ENCODE results near the gene E2F4. TPM values are rescaled to one million over a fixed set of nuclear protein-coding genes. Genes with fewer than 3 reads are reported as not detected.

The E2F4 gene
- total RNA-seq, 1 experiment from 2014 or later = 96.0 TPM

GRCh38 chr16:67154578-67155294, 37.2 kb upstream of the E2F4 start:
- no TSS peak for BruUV-seq (replicated peaks)
- DNase-seq (ENCODE audit: low spot score) = no peak
- intact Hi-C loops (cut with micrococcal nuclease; ENCODE audit: unreplicated experiment) = loop anchor here (1.0 to 10.0 kb wide), 3 partner anchors 177 to 260 kb away; no protein-coding TSS in a partner anchor
- Histone ChIP-seq H3K36me3 (ENCODE audit: insufficient read depth, low read length, poor library complexity, severe bottlenecking) (peaks cover under 1% of the 10 kb centered on the region), H3K4me3 (ENCODE audit: low read depth, low read length, poor library complexity, severe bottlenecking) (peak overlapping the region; percentile 38), H3K27ac (ENCODE audit: low read depth, low read length, poor library complexity, severe bottlenecking) (no peak overlapping the region), H3K9me3 (ENCODE audit: low read depth, low read length, poor library complexity, severe bottlenecking) (no peaks in the 10 kb centered on the region), H3K4me1 (ENCODE audit: insufficient read depth, low read length, poor library complexity, severe bottlenecking) (peaks cover 17% of the 10 kb centered on the region), H3K27me3 (replicated peaks; ENCODE audit: insufficient read depth, low read depth, low read length, poor library complexity) (no peaks in the 10 kb centered on the region)
- POLR2A ChIA-PET (ENCODE audit: low non-redundant PET) = no interaction called here
- TF ChIP-seq EZH2 (IDR thresholded peaks at IDR 0.05; ENCODE audit: borderline replicate concordance, low read depth, low read length, poor library complexity, severe bottlenecking) = no peak
- TF ChIP-seq, protein P1, sequence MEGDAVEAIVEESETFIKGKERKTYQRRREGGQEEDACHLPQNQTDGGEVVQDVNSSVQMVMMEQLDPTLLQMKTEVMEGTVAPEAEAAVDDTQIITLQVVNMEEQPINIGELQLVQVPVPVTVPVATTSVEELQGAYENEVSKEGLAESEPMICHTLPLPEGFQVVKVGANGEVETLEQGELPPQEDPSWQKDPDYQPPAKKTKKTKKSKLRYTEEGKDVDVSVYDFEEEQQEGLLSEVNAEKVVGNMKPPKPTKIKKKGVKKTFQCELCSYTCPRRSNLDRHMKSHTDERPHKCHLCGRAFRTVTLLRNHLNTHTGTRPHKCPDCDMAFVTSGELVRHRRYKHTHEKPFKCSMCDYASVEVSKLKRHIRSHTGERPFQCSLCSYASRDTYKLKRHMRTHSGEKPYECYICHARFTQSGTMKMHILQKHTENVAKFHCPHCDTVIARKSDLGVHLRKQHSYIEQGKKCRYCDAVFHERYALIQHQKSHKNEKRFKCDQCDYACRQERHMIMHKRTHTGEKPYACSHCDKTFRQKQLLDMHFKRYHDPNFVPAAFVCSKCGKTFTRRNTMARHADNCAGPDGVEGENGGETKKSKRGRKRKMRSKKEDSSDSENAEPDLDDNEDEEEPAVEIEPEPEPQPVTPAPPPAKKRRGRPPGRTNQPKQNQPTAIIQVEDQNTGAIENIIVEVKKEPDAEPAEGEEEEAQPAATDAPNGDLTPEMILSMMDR (conservative IDR thresholded peaks at IDR 0.05; ENCODE audit: low read depth, low read length) = no peak
- CTCF ChIA-PET = interaction anchor here (0.5 to 1.5 kb wide), 19 partner anchors 9 to 259 kb away, joined by 3 to 39 read pairs (median 4); partner anchors contain the start of genes CES3 and NOL3

DNA sequence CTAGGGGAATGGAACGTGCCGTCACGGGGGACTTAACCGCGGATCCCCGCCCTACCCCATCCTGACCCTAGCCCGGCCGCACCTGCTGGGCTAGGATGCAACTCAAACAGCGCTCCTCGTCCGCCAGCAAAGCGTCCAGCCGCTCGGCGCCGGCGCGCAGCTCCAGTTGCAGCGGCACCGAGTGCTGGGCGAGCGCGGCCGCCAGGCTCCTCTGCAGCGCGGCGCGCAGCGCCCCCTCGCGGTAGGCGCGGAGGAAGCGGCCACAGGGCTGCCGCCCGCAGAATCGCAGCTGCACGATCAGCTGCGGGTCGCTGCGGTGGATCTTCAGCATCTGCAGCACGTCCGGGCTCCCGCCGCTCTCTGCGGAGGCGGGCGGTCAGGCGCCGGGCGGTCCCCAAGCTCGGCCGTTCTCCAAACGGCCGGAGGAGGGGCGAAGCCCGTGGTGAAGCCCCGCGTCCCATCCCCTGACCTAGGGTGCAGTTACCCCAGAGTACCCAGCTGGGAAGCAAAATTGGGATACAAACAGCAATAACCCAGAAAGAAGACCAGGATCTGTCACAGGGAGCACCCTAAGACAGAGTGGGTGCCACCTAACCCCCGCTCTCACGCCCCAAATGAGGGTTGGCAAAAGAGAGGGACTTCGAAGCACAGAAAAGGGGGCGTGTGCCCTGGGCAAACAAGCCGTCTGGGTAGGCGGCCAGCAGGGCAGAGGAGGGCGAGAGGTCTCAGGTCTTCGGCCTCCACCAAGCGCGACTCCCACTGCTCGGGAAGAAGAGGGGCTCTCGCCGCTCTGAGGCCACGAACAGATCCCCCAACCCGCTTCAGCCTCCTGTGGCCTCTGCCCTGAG, 36.4 kb upstream of the E2F4 start:
- Histone ChIP-seq H3K9me3 (ENCODE audit: low read depth, low read length, poor library complexity, severe bottlenecking) (no peaks in the 10 kb centered on the region), H3K27me3 (replicated peaks; ENCODE audit: insufficient read depth, low read depth, low read length, poor library complexity) (no peaks in the 10 kb centered on the region), H3K27ac (ENCODE audit: low read depth, low read length, poor library complexity, severe bottlenecking) (no peak overlapping the region), H3K36me3 (ENCODE audit: insufficient read depth, low read length, poor library complexity, severe bottlenecking) (no peaks in the 10 kb centered on the region), H3K4me3 (ENCODE audit: low read depth, low read length, poor library complexity, severe bottlenecking) (peak overlapping the region; percentile 38), H3K4me1 (ENCODE audit: insufficient read depth, low read length, poor library complexity, severe bottlenecking) (peaks cover 17% of the 10 kb centered on the region)
- TF ChIP-seq EZH2 (IDR thresholded peaks at IDR 0.05; ENCODE audit: borderline replicate concordance, low read depth, low read length, poor library complexity, severe bottlenecking) = no peak
- TF ChIP-seq, protein P1 (conservative IDR thresholded peaks at IDR 0.05; ENCODE audit: low read depth, low read length) = peak; percentile 75
- intact Hi-C loops (cut with micrococcal nuclease; ENCODE audit: unreplicated experiment) = loop anchor here (1.0 to 10.0 kb wide), 2 partner anchors 178 to 261 kb away; no protein-coding TSS in a partner anchor
- no TSS peak for BruUV-seq (replicated peaks)
- POLR2A ChIA-PET (ENCODE audit: low non-redundant PET) = no interaction called here
- CTCF ChIA-PET = interaction anchor here (0.5 to 1.5 kb wide), 21 partner anchors 10 to 260 kb away, joined by 3 to 39 read pairs (median 4); partner anchors contain the start of genes CES3 and NOL3
- peak; percentile 84 for DNase-seq (ENCODE audit: low spot score)

DNA sequence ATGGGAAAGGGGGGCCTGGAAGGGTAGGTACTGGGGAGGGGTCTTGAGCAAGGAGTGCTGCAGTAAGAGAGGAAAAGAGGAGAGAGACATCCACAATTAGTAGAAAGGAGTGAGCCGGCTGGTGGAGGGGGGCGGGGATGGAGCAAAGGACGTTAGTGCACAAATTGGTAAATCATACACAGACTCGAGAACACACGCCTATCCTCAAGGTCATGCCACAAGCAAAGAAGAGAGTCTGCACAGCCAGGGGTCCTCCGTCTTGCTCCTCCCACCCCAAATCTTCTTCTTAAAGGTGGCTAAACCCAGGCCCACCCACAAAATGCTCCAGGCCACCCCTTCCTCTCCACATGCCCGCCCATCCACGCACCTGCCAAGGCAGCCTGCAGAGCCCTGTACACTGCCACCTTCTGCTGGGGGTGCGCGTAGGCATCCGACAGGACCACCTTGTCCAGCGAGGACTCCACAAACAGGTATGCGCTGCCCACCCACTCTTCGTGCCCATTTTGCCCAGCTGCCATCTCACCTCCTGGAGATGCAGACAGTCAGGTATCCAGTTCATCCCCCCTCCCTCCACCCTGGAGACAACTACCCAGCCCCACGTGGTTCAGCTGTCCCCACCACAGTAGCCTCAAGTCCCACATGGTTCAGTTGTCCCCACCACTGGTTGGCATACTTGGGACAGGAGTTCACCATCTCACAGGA, 35.7 kb upstream of the E2F4 start:
- no TSS peak for BruUV-seq (replicated peaks)
- Histone ChIP-seq H3K36me3 (ENCODE audit: insufficient read depth, low read length, poor library complexity, severe bottlenecking) (no peaks in the 10 kb centered on the region), H3K27me3 (replicated peaks; ENCODE audit: insufficient read depth, low read depth, low read length, poor library complexity) (no peaks in the 10 kb centered on the region), H3K27ac (ENCODE audit: low read depth, low read length, poor library complexity, severe bottlenecking) (no peak overlapping the region), H3K4me3 (ENCODE audit: low read depth, low read length, poor library complexity, severe bottlenecking) (no peak overlapping the region), H3K4me1 (ENCODE audit: insufficient read depth, low read length, poor library complexity, severe bottlenecking) (peaks cover 13% of the 10 kb centered on the region), H3K9me3 (ENCODE audit: low read depth, low read length, poor library complexity, severe bottlenecking) (no peaks in the 10 kb centered on the region)
- no peak for TF ChIP-seq EZH2 (IDR thresholded peaks at IDR 0.05; ENCODE audit: borderline replicate concordance, low read depth, low read length, poor library complexity, severe bottlenecking)
- TF ChIP-seq, protein P1 (conservative IDR thresholded peaks at IDR 0.05; ENCODE audit: low read depth, low read length) = no peak
- CTCF ChIA-PET = interaction anchor here (1.3 to 1.5 kb wide), 3 partner anchors 14 to 178 kb away, joined by 10 to 39 read pairs (median 11); partner anchors contain the start of gene NOL3
- intact Hi-C loops (cut with micrococcal nuclease; ENCODE audit: unreplicated experiment) = loop anchor here (10.0 kb wide), 1 partner anchor 261 kb away; no protein-coding TSS in a partner anchor
- no peak for DNase-seq (ENCODE audit: low spot score)
- POLR2A ChIA-PET (ENCODE audit: low non-redundant PET) = no interaction called here

Data from A673 (cell line).